Activated T-helper 17 cell treated with anti-CD3 and anti-CD28 coated beads, Interleukin-2, amount 50 U/mL, for 72 hours (primary cell): Measurements from ENCODE around the gene KSR1. TPM values are rescaled to one million over a fixed set of nuclear protein-coding genes. Genes with fewer than 3 reads are reported as not detected.

ENCODE experiments used
- ATAC-seq: fragments of 150-1000 bp; cut with Tn5 transposase; replicated peaks from 2 replicates; pipeline ENCODE4 v1.10.0; 2021; ENCODE audit warnings: mild to moderate bottlenecking, moderate library complexity
- H3K27ac Mint-ChIP-seq: one replicate; pipeline ENCODE4 v1.8.0; 2022; ENCODE audit warnings: mixed read lengths
- H3K27me3 Mint-ChIP-seq: one replicate; pipeline ENCODE4 v1.8.0; 2022; ENCODE audit warnings: mixed read lengths
- H3K36me3 Mint-ChIP-seq: one replicate; pipeline ENCODE4 v1.8.0; 2022; ENCODE audit warnings: low read depth, mild to moderate bottlenecking, mixed read lengths
- H3K4me1 Mint-ChIP-seq: one replicate; pipeline ENCODE4 v1.8.0; 2022; ENCODE audit warnings: mixed read lengths
- H3K4me3 Mint-ChIP-seq: one replicate; pipeline ENCODE4 v1.8.0; 2022; ENCODE audit warnings: mild to moderate bottlenecking, mixed read lengths
- H3K9me3 Mint-ChIP-seq: one replicate; pipeline ENCODE4 v1.8.0; 2022; ENCODE audit warnings: mixed read lengths
- total RNA-seq, 2 donors: library from RNA; stranded (reverse); gene quantifications; one replicate each; pipeline ENCODE4 v1.2.3, GENCODE V29; 2022

The KSR1 gene
- total RNA-seq, 2 donors from 2014 or later, result 46.1 to 52.6 TPM

GRCh38 chr17:27539794-27540317 is 83.6 kb downstream of the KSR1 start:
- no peak for ATAC-seq
- Mint-ChIP-seq H3K4me3 (no peak overlapping the region), H3K4me1 (peaks cover 48% of the 10 kb centered on the region), H3K27ac (no peak overlapping the region), H3K36me3 (peaks cover 11% of the 10 kb centered on the region), H3K9me3 (no peaks in the 10 kb centered on the region), H3K27me3 (no peaks in the 10 kb centered on the region)

- Mint-ChIP-seq H3K27me3 (no peaks in the 10 kb centered on the region), H3K4me3 (no peak overlapping the region), H3K9me3 (no peaks in the 10 kb centered on the region), H3K27ac (no peak overlapping the region), H3K36me3 (peaks cover 11% of the 10 kb centered on the region), H3K4me1 (peaks cover 52% of the 10 kb centered on the region)
- no peak for ATAC-seq
Observed at GRCh38 chr17:27540318-27541101, 84.3 kb downstream of the KSR1 start.

- ATAC-seq, result no peak
Observed at GRCh38 chr17:27541301-27542023, 85.2 kb downstream of the KSR1 start.

GRCh38 chr17:27542841-27543463 is 86.7 kb downstream of the KSR1 start:
- no peak for ATAC-seq
- peaks cover 61% of the 10 kb centered on the region for H3K4me1 Mint-ChIP-seq
- peaks cover 11% of the 10 kb centered on the region for H3K36me3 Mint-ChIP-seq
- no peaks in the 10 kb centered on the region for H3K27me3 Mint-ChIP-seq
- peak overlapping the region; percentile 75 for H3K4me3 Mint-ChIP-seq
- no peak overlapping the region for H3K27ac Mint-ChIP-seq
- no peaks in the 10 kb centered on the region for H3K9me3 Mint-ChIP-seq

More at GRCh38 chr17:27541301-27542023, 85.2 kb downstream of the KSR1 start:
- Mint-ChIP-seq H3K36me3 (peaks cover 11% of the 10 kb centered on the region), H3K4me3 (no peak overlapping the region), H3K4me1 (peaks cover 58% of the 10 kb centered on the region), H3K9me3 (no peaks in the 10 kb centered on the region), H3K27me3 (no peaks in the 10 kb centered on the region), H3K27ac (no peak overlapping the region)

- peaks cover 11% of the 10 kb centered on the region for H3K36me3 Mint-ChIP-seq
- no peaks in the 10 kb centered on the region for H3K9me3 Mint-ChIP-seq
- peaks cover 61% of the 10 kb centered on the region for H3K4me1 Mint-ChIP-seq
- no peak for ATAC-seq
- peak overlapping the region; percentile 75 for H3K4me3 Mint-ChIP-seq
- peak overlapping the region; percentile 98 for H3K27ac Mint-ChIP-seq
- no peaks in the 10 kb centered on the region for H3K27me3 Mint-ChIP-seq
Observed at GRCh38 chr17:27543464-27543856, 87.2 kb downstream of the KSR1 start.

GRCh38 chr17:27543958-27544349 is 87.7 kb downstream of the KSR1 start:
- ATAC-seq, result no peak
- Mint-ChIP-seq H3K27ac (peak overlapping the region; percentile 98), H3K27me3 (no peaks in the 10 kb centered on the region), H3K4me1 (peaks cover 57% of the 10 kb centered on the region), H3K36me3 (peaks cover 11% of the 10 kb centered on the region), H3K4me3 (peak overlapping the region; percentile 75), H3K9me3 (no peaks in the 10 kb centered on the region)

- H3K27me3 Mint-ChIP-seq, result no peaks in the 10 kb centered on the region
- H3K4me1 Mint-ChIP-seq, result peaks cover 57% of the 10 kb centered on the region
- ATAC-seq, result peak; percentile 90
- peak overlapping the region; percentile 75 for H3K4me3 Mint-ChIP-seq
- H3K9me3 Mint-ChIP-seq, result no peaks in the 10 kb centered on the region
- peaks cover 11% of the 10 kb centered on the region for H3K36me3 Mint-ChIP-seq
- H3K27ac Mint-ChIP-seq, result peak overlapping the region; percentile 98
Observed at GRCh38 chr17:27544350-27545131, 88.3 kb downstream of the KSR1 start.

GRCh38 chr17:27545562-27546229 is 89.4 kb downstream of the KSR1 start:
- no peak for ATAC-seq
- H3K27ac Mint-ChIP-seq, result peak overlapping the region; percentile 98
- H3K27me3 Mint-ChIP-seq, result no peaks in the 10 kb centered on the region
- H3K36me3 Mint-ChIP-seq, result peaks cover 15% of the 10 kb centered on the region
- H3K4me3 Mint-ChIP-seq, result peak overlapping the region; percentile 75
- peaks cover 51% of the 10 kb centered on the region for H3K4me1 Mint-ChIP-seq
- H3K9me3 Mint-ChIP-seq, result no peaks in the 10 kb centered on the region

GRCh38 chr17:27546624-27547300 is 90.5 kb downstream of the KSR1 start:
- ATAC-seq, result no peak
- H3K4me1 Mint-ChIP-seq, result peaks cover 42% of the 10 kb centered on the region

GRCh38 chr17:27547301-27547683 is 91.0 kb downstream of the KSR1 start:
- peaks cover 44% of the 10 kb centered on the region for H3K4me1 Mint-ChIP-seq
- H3K36me3 Mint-ChIP-seq, result peaks cover 30% of the 10 kb centered on the region
- H3K27me3 Mint-ChIP-seq, result no peaks in the 10 kb centered on the region
- peak overlapping the region; percentile 75 for H3K4me3 Mint-ChIP-seq
- ATAC-seq, result no peak
- H3K27ac Mint-ChIP-seq, result peak overlapping the region; percentile 98
- no peaks in the 10 kb centered on the region for H3K9me3 Mint-ChIP-seq

More at GRCh38 chr17:27546624-27547300, 90.5 kb downstream of the KSR1 start:
- H3K27ac Mint-ChIP-seq, result peak overlapping the region; percentile 98
- H3K4me3 Mint-ChIP-seq, result peak overlapping the region; percentile 75
- H3K9me3 Mint-ChIP-seq, result no peaks in the 10 kb centered on the region
- H3K36me3 Mint-ChIP-seq, result peaks cover 26% of the 10 kb centered on the region
- H3K27me3 Mint-ChIP-seq, result no peaks in the 10 kb centered on the region

- H3K36me3 Mint-ChIP-seq, result peaks cover 30% of the 10 kb centered on the region
- peaks cover 44% of the 10 kb centered on the region for H3K4me1 Mint-ChIP-seq
- no peak overlapping the region for H3K4me3 Mint-ChIP-seq
- no peak for ATAC-seq
- H3K27me3 Mint-ChIP-seq, result no peaks in the 10 kb centered on the region
- H3K27ac Mint-ChIP-seq, result no peak overlapping the region
- no peaks in the 10 kb centered on the region for H3K9me3 Mint-ChIP-seq
Observed at GRCh38 chr17:27548369-27548768, 92.1 kb downstream of the KSR1 start.

- H3K4me3 Mint-ChIP-seq, result no peak overlapping the region
- H3K9me3 Mint-ChIP-seq, result no peaks in the 10 kb centered on the region
- ATAC-seq, result no peak
- peaks cover 29% of the 10 kb centered on the region for H3K36me3 Mint-ChIP-seq
- no peak overlapping the region for H3K27ac Mint-ChIP-seq
- no peaks in the 10 kb centered on the region for H3K27me3 Mint-ChIP-seq
- H3K4me1 Mint-ChIP-seq, result peaks cover 36% of the 10 kb centered on the region
Observed at GRCh38 chr17:27549251-27549893, 93.1 kb downstream of the KSR1 start.
